CD4-positive, alpha-beta T cell treated with Interleukin-17A for 4 hours (primary cell): Measurements from ENCODE around the gene CSNK1A1L.

Experiments
- DNase-seq: peaks from one replicate; pipeline ENCODE4 v3.0.0-alpha.2; 2020; ENCODE audit warnings: mixed read lengths

The CSNK1A1L gene

DNA sequence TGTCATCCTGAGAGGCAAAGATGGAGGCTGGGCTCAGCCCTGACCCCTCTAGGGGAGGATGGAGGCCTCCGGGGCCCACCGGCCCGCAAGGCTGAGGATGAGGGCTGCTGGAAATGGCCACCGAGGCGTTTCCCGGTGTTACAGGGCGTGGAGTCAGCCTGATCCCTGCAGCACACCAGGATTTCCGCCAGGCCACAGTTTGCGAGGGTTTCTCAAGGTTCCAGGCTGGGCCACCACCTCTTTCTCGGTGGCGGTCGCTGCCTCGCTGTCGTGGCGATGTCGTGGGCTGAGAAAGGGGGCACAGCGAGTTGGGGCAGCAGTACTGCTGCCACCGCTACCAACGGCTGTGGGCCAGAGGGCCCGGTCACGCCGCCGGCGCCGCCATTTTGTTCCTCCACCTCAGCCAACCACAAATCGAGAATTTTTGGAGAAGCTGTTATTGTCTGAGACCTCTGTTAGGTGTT, at the start of gene CSNK1A1L:
TSS of gene CSNK1A1L (minus strand) at position 414 of the 464 bp plus-strand sequence. CDS start at position 6, 408 bp downstream.
- no peak for DNase-seq

DNA sequence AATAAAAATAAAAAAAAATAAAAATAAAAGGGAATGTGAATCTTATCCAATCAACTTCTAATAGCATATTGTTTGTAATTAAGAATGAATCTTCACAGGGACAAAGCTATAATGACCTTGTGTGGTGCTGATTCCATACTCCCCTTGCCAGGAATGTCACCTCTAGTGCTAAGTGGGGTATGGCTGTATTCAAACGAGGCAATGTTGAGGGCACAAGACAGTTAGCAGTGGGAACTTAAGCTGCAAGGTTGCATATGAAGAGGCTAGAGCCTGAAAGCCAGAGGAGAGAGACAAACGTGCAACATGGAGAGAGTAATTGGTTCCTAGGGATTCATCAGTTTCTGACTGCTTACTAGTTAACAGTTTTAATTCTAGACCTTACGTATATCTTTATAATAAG, 43.9 kb upstream of the CSNK1A1L start:
- DNase-seq: no peak

DNA sequence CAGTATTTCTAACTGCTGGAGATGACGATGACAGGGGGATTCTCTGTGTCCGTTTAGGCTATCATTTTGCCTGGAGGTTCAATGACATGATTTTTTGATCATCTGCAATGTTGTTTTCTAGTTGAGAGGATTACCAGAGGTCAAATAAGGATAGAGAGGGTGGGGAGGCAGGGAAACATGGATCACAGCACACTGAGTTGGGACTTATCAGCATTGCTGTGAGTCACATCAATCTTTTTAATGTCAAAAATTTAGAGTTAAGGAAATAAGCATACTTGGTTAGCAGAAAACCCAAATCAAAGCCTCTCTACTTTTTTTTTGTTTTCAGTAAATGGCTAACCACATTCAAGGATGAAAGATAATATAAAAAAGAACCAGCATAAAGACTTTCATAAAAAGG, 43.0 kb upstream of the CSNK1A1L start:
- DNase-seq: no peak

DNA sequence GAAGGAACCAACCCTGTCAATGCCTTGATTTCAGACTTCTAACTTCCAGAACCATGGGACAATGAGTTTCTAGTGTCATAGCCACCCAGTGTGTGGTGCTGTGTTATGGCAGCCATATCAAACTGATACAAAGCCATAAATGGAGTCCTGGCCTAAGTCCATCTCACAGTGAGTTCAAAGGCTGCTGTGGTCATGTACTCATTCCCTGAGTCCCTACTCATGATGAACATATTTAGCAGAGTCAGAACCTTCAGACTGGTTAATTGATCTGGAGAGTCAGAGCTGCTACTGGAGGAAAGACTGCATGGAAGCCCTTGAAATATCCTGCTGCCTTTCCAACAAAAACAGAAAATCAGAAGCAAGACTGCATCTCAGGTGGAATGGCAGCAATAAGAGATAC, 39.2 kb upstream of the CSNK1A1L start:
- DNase-seq: no peak

DNA sequence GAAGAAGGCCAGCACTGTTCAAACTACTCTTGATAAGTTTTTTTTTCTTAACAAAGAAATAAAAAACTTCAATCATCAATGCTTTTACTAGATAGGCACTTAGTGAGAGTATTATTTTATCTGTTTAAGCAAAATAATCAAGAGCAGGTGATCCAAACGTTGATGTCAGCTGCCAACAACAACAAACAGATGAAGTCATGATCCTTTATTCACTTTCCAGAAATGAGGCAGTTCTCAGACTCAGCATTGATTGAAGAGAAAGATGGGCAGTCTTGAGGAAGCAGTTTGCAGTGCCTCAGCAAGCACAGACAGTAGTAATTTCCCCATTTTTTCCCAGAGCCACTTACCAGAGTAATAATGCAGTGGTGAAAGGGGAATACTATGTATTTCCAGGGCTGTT, 38.4 kb upstream of the CSNK1A1L start:
- DNase-seq: no peak

DNA sequence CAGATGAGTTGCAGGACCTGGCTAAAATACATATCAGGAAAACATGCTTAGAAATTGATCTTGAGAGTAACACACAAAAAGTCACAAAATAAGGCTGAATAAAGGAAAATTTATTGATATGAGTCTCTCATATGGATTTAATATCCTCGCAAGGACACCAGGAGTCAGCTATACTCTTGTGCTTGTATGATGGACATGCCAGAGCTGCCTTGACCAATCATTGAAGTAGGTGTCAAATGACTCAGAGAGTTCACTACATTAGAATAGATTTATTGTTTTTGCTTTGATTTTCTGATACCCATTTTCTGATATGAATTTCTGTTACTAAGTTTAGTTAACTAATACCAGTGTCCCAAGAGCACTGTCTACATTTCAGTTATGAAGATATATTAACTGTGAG, 37.4 kb upstream of the CSNK1A1L start:
- DNase-seq: no peak

DNA sequence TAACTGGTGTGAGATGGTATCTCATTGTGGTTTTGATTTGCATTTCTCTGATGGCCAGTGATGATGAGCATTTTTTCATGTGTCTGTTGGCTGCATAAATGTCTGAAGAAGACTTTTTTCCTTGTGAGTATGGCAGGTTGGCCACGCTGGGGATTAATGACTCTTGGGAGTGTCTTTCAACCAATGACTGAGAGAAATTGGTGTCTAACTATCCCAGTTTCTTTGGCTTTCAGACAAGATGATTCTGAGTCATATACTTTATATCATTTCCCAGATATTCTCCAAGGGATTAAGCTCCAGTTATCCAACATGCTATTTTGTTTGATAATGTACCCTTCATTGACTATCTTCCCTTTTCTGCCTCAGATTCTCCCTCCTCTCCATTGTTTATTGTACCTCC, 35.5 kb upstream of the CSNK1A1L start:
- DNase-seq: no peak

DNA sequence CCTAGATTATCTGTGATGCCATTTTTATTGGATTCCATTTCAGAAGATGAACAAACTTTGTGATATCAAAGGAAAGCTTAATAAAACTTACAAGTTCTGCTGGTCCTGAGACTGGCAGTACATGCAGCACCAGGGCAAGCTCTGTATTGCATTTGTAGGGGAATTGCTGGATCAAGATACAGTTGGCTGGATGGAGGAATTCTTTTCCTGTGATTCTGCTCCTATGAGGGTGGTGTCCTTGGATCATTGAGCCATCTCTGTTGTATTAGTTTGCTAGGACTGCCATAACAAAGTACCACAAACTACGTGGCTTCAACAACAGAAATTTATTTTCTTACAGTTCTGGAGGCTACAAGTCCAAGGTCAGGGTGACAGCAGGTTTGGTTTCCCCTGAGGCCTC, 33.9 kb upstream of the CSNK1A1L start:
- no peak for DNase-seq

DNA sequence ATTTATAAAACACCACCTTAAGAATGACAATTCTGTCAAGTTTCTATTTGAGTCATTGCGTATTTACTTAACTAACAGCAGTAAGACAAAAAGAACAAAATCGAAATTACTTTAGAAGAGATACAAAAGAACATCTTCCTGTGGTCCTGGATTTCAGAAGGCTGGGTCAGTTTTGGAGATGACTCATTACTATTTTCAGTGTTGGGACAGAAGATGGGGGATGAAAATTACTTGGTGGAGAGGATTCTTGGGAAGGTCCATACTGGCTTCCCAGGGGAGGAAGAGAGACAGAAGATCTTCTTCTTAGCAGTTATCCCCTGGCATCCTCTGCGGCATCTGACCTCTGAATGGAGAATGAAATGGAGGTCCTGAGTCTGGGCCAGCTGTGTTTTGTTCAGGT, 33.5 kb upstream of the CSNK1A1L start:
- DNase-seq: no peak

DNA sequence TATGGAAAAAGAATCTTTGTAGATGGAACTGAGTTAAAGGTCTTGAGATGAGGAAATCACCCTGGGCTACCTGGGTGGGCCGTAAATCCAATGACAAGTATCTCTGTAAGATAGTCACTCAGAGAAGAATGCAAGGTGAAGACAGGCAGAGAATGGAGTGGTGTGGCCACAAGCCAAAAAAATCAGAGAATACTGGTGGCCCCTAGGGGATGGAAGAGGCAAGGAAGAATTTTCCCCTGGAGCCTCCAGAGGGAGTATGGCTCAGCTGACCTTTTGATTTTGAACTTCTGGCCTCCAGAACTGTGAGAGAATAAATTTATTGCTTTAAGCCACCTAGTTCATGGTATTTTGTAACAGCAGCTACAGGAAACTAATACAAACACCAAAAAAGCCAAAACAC, 32.7 kb upstream of the CSNK1A1L start:
- no peak for DNase-seq

DNA sequence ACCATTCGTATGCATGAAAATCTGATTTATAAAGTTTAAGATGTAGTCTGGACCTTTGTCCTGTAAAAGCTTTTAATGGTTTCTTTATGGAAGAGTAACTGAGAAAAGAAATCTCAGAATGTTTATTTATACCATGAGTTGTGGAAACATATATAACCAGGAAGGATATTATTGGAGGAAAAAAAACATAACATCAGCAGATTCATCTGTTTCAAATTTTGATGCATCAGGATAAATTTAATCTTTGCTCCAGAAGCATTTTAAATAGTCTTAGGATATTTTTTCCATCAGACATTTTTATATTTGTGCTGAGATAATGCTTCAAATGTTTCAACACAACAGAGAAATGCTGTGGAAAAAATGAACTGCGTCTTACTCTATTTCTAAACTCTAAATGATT, 31.2 kb upstream of the CSNK1A1L start:
- no peak for DNase-seq

DNA sequence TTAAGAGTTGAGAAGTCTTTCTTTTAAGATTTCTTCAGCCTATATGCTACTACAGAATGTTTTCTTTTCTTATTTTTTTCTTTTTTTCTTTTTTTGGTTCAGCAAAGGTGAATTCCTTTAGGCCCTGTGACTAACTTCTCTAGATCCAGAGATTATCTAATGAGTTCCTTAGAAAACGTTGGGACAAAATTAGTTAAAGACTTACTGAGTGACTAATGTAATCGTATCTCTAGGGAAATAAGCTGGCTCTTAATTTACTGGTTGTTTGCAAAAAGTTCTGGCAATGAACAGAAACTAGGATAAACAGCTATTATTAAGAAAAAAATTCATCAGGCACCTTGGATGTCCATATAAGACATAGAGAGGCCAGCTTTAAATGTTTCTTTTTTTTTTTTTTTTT, 30.7 kb upstream of the CSNK1A1L start:
- DNase-seq: no peak

DNA sequence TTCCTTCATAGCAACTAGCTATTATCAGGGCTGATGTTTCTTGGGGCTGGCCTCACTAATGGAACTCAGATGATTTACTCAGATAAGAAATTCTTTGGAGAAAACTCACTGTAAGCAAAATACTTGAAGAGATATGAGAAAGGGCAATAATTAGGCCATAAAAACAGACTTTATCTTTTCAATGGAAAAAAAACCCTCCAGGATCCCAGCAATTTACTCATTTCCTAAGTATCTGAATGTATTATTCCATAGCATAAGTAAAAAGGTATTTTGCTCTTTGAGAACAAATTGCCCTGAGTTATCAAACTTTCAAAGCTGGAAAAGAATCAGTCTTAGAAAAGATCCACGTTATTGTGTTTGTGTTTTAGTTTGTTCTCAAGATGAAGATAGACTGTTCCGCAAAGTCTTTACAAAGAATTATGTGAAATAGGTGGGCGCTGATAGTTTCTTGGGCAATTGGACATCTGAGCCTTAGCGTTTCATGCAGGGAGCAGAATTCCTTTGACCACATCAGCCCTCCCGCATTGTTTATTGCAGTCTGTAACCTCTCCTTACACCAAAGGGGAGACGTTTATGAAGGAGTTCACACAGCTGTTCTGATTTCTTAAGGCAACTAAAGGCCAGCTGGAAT, 29.1 kb upstream of the CSNK1A1L start:
- DNase-seq: no peak

DNA sequence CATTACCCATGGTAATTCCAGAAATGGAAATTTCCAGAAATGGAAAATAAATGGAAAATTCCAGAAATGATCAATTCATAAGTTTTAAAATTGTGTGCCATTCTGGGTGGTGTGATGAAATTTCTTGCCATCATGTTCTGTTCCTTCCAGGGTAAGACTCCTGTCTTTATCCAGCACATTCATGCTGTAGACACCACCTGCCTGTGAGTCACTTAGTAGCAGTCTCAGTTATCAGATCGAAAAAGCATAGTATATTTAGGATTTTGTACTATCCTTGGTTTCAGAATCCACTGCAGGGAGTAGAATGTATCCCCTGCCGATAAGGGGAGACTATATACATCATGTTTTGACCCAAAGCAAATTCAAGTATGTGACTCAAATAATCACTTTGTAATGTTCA, 26.7 kb upstream of the CSNK1A1L start:
- no peak for DNase-seq

DNA sequence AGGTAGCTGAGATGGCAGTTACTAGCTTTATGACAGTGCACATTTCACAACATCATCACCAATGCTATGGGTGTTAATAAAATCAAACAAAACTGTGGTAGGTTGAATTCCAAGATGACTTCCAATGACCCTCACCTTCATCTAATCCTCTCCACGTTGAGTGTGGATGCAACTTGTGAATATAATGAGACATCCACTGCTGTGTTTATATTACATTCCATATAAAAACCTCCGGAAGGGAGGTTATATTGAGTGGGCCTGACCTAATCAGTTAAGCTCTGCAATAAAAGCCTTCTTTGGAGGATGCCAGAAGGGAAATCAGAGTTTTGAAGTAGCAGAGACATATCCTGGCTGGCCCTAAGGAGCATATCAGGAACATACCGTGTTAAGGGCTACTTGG, 25.6 kb upstream of the CSNK1A1L start:
- DNase-seq: no peak

DNA sequence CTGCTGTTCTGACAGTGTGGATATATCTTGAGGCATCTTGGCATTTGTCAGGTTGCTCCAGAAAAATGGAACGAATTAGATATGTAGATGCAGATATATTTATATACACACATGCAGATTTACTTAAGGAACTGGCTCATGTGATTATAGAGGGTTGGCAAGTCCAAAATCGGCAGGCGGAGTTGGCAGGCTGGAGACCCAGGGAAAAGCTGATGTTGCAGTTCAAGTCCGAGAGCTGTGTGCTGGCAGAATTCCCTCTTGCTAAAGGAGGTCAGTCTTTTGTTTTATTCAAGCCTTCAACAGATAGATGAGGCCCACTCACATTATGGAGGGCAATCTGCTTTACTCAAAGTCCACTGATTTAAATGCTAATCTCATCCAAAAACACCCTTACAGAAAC, 24.4 kb upstream of the CSNK1A1L start:
- DNase-seq: no peak

DNA sequence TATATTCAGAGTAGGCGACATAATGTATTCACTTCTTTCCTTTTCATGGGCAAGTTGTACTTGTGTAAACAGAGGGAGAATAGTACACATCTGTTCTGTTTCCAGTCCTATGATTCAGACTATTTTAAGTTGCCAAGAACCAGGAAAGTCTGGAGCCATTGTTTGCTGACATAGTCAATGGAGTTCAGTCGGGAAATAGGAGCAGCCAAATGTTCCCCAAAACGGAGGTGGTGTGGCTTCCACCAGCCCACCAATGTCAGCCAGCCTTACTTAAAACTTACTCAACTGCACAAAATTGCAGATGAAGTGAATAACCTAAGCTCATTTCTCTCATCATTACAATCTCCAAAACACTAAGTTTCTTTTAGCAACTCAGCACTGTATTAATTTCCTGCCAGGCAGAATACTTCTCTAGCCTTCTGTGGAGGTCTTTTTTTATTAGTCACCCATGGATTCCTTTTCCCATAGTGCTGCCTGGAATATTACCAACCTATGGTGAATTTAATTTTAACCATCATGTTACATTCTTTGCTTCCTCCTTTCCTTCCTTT, 22.3 kb upstream of the CSNK1A1L start:
- no peak for DNase-seq

DNA sequence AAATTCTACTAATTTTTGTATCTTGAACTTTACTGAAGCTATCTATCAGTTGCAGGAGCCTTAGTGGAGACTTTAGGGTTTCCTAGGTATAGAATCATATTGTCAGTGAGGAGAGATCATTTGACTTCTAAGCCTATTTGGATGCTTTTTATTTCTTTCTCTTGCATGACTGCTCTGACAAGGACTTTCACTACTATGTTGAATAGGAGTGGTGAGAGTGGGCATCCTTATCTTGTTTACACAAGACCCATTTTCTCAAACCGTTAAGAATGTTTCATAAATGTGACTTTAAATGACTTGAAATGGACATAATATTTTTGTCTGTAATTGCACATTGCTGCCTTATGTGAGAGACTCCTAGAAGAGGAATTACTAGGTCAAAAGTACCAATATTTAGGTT, 17.9 kb upstream of the CSNK1A1L start:
- DNase-seq: no peak

DNA sequence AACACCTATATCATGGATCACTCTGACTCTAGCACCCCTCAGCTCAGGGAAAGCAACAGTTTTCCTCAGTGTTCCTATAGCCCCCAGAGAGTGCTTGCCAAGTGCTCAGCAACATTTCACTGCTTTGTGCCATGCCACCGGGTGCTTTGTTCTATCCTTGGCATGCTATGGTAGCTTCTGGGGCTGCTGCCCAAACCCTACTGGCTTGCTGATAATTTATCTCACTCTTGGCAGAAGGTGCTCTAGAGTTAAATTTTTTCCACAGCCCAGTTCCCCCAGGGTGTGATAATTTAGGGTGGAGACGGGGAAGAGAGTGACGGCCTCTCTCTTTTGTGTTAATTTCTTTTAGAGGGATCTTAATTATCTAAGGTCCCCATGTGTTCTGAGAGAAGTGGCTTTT, 12.6 kb upstream of the CSNK1A1L start:
- DNase-seq: no peak

DNA sequence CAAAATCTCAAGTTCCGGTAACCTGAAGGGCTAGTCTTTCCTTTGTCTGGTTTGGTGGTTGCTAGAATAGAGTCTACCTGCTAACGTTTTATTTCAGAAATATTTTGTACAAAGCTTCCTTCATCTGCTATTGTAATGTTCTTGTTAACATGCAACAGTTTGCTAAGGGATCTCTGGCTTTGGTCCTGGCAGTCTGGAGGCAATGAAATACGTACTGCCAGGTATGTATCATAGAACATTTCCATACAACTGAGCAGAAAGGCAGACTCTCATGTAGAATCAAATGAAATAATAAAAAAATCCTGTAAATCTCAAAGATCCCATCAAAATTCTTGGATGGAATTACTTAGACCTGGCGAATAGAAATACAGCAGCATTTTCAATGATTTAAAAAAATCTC, 8.8 kb upstream of the CSNK1A1L start:
- no peak for DNase-seq

DNA sequence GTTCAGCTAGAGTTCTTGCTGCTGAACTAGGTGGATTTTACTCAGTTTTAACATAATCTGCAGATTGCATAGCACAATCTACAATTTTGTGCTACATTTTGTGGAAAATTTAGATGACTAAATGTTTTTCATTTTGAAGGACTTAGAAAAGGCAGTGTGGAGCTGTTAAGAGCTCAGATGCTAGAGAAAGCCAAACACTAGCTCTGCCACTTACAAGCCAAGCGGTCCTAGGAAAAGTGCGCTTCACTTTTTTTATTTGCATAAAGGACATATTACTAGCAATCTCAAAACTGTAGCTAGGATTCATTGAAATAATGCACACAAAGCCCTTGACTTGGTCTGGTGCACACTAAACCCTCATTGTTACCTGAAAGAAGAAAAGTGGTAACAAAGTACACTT, 8.1 kb upstream of the CSNK1A1L start:
- DNase-seq: no peak

DNA sequence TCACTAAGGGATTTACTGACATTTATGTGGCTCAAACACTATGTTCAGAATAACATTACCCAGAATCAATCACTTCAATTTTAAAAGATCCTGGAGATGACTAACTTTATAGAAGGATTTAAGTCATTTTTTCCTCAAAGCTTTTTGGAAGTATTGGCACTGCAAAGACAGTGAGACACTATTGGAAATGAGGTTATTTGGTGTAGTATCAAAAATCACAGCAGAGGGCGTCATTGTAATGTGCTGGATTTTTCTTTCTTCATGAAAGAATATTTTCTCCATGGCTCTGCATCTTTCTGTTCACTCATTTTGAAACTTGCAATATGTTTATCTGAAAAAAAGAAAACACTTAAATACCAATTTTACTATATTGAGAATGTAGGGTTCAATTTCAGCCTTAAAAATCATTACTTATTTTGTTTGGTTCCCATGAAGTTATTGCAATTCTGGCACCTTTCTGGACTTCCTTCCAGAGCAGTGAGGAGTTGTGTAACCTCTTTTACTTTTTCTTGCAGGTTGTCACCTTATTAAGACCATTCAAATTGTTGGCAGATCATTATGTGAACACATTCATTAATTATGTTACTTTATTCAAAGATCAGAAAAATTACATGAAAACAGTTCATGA, 3.7 kb upstream of the CSNK1A1L start:
- DNase-seq: no peak

DNA sequence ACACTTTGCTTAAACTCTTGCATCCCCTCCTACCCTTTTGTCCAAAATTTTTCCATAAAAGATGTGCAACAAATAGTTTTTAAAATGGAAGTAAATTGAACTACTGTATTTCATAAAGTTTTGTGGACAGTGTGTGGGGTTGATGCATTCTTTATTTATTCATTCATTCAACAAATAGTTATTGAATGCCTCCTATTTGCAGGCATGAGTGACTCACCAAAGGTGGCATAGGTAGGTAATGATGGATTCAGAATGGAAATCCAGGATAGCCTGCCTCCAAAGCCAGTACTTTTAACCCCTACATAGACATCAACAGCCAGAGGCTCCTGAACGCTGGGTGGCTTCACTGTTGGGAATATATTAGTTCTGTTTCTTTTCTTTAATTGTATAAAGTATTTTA, 2.4 kb upstream of the CSNK1A1L start:
- no peak for DNase-seq

DNA sequence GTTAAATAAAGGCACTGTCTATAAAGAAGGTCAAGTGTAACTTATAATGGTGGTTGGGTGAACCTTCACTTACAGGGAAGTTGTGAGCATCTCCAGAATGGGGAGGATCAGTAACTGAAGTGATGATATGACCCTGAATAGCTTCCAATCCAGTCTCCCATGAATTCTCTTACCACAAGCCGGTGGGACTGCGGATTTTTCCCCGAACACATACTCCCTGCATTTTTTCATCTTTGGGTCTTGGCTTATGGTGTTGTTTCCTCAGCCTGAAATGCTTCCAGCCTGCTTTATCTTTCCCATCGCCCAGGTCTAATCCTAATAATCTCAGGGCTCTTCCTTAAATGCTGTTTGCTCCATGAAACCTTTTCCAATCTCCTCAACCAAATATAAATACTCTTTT, 2.0 kb upstream of the CSNK1A1L start:
- DNase-seq: no peak

DNA sequence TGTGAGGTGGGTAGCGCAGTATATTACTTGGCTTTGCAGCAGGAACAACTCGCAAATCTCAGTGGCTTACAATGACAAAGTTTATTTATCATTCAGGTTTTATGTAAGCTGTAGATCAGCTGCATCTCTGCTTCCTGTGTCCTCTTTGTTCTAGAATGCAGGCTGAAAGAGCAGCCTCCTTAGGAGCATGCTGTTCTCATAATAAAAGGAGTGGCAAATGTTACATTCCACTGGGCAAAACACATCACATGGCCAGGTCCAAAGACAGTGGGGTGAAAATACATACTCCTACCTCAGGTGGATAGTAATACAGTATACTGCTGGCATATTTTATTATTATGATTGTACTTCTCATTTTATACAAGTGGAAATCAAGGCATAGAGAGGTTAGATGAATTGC, 1.2 kb upstream of the CSNK1A1L start:
- DNase-seq: no peak
